ENCODE results near the gene EPHA4.

EPHA4 gene

GRCh38 chr2:221571025-221571550 is 1.0 kb downstream of the EPHA4 start:
- DNase-seq = peak; percentile 57

GRCh38 chr2:221570321-221570935 is 1.7 kb downstream of the EPHA4 start:
- DNase-seq = peak; percentile 79

- DNase-seq = peak; percentile 69
Measured at GRCh38 chr2:221569871-221570270, 2.2 kb downstream of the EPHA4 start.

GRCh38 chr2:221569425-221569845 is 2.7 kb downstream of the EPHA4 start:
- no peak for DNase-seq

- DNase-seq = no peak
Measured at GRCh38 chr2:221568299-221568698, 3.8 kb downstream of the EPHA4 start.

- DNase-seq = no peak
Measured at GRCh38 chr2:221567809-221568208, 4.3 kb downstream of the EPHA4 start.

- peak; percentile 17 for DNase-seq
Measured at GRCh38 chr2:221567231-221567760, 4.8 kb downstream of the EPHA4 start.

GRCh38 chr2:221563270-221563985 is 8.7 kb downstream of the EPHA4 start:
- DNase-seq = peak; percentile 94

- peak; percentile 50 for DNase-seq
Measured at GRCh38 chr2:221562226-221562625, 9.9 kb downstream of the EPHA4 start.

- no peak for DNase-seq
Measured at GRCh38 chr2:221561770-221562169, 10.3 kb downstream of the EPHA4 start.

GRCh38 chr2:221559991-221560390 is 12.1 kb downstream of the EPHA4 start:
- DNase-seq = no peak

GRCh38 chr2:221558107-221558506 is 14.0 kb downstream of the EPHA4 start:
- no peak for DNase-seq

GRCh38 chr2:221555494-221555846 is 16.6 kb downstream of the EPHA4 start:
- DNase-seq = peak; percentile 19

GRCh38 chr2:221554769-221555493 is 17.2 kb downstream of the EPHA4 start:
- DNase-seq = peak; percentile 19

- DNase-seq = peak; percentile 92
Measured at GRCh38 chr2:221553333-221553732, 18.8 kb downstream of the EPHA4 start.

- DNase-seq = peak; percentile 70
Measured at GRCh38 chr2:221552291-221552690, 19.8 kb downstream of the EPHA4 start.

GRCh38 chr2:221551864-221552263 is 20.2 kb downstream of the EPHA4 start:
- DNase-seq = no peak

GRCh38 chr2:221549143-221549542 is 23.0 kb downstream of the EPHA4 start:
- DNase-seq = no peak

- DNase-seq = no peak
Measured at GRCh38 chr2:221546505-221547225, 25.4 kb downstream of the EPHA4 start.

- DNase-seq = no peak
Measured at GRCh38 chr2:221541131-221541735, 30.9 kb downstream of the EPHA4 start.

- DNase-seq = no peak
Measured at GRCh38 chr2:221539246-221539645, 32.9 kb downstream of the EPHA4 start.

GRCh38 chr2:221535824-221536223 is 36.3 kb downstream of the EPHA4 start:
- no peak for DNase-seq

All from NCI-H82 (cell line).